Suprapubic skin (tissue), 4 donors: ENCODE data around the gene CANT1. TPM values are rescaled to one million over a fixed set of nuclear protein-coding genes. Genes with fewer than 3 reads are reported as not detected.

Experiments
- DNase-seq, 2 donors: peaks; one replicate each; pipeline ENCODE4 v3.0.0-alpha.2; 2019; ENCODE audit warnings: low spot score in 2 of 2
- H3K27ac ChIP-seq: fragments of 200-600 bp; sonication (generic); one replicate; pipeline ENCODE4 v1.5.1; 2019
- H3K27me3 ChIP-seq: fragments of 200-600 bp; sonication (generic); one replicate; pipeline ENCODE4 v1.5.1; 2019
- H3K36me3 ChIP-seq: fragments of 200-600 bp; sonication (generic); one replicate; pipeline ENCODE4 v1.5.1; 2019
- H3K4me1 ChIP-seq: fragments of 200-600 bp; sonication (generic); one replicate; pipeline ENCODE4 v1.5.1; 2019
- H3K4me3 ChIP-seq: fragments of 200-600 bp; sonication (generic); one replicate; pipeline ENCODE4 v1.5.1; 2019; ENCODE audit warnings: mild to moderate bottlenecking
- H3K9me3 ChIP-seq: fragments of 200-600 bp; sonication (generic); one replicate; pipeline ENCODE4 v1.5.1; 2019
- CTCF ChIP-seq, 2 donors: fragments of 200-600 bp in 1 of 2; fragments of 450-650 bp in 1 of 2; sonication (generic) in 1 of 2; IDR thresholded peaks; one replicate each; pipeline ENCODE4 v1.5.1; 2016 to 2019; ENCODE audit warnings: antibody characterized with exemption in 2 of 2, mild to moderate bottlenecking in 1 of 2, moderate library complexity in 1 of 2
- EP300 ChIP-seq: sonication (generic); formaldehyde crosslinking; IDR thresholded peaks from one replicate; pipeline ENCODE4 v1.6.1; 2017; ENCODE audit warnings: antibody characterized with exemption
- POLR2A ChIP-seq, 2 donors: fragments of 450-650 bp; IDR thresholded peaks; one replicate each; pipeline ENCODE4 v1.6.1; 2017; ENCODE audit warnings: antibody characterized with exemption in 2 of 2, mild to moderate bottlenecking in 2 of 2, moderate library complexity in 2 of 2
- POLR2AphosphoS5 ChIP-seq, 3 donors: sonication (generic); formaldehyde crosslinking; IDR thresholded peaks; one replicate each; pipeline ENCODE4 v1.6.1; 2017; ENCODE audit warnings: antibody characterized with exemption in 3 of 3
- WGBS: methylation state at CpG from one replicate; pipeline ENCODE4 v1.1.5; 2018; 5-methylcytosine and 5-hydroxymethylcytosine counted together
- total RNA-seq, 4 donors: library from RNA; depleted of rRNA; stranded (reverse); fragments of >200 nt; gene quantifications; one replicate each; pipeline ENCODE4 v1.1.0, GENCODE V29; 2016

CANT1 gene
- total RNA-seq, 4 donors from 2014 or later = 21.8 to 37.4 (median 30.1) TPM

DNA sequence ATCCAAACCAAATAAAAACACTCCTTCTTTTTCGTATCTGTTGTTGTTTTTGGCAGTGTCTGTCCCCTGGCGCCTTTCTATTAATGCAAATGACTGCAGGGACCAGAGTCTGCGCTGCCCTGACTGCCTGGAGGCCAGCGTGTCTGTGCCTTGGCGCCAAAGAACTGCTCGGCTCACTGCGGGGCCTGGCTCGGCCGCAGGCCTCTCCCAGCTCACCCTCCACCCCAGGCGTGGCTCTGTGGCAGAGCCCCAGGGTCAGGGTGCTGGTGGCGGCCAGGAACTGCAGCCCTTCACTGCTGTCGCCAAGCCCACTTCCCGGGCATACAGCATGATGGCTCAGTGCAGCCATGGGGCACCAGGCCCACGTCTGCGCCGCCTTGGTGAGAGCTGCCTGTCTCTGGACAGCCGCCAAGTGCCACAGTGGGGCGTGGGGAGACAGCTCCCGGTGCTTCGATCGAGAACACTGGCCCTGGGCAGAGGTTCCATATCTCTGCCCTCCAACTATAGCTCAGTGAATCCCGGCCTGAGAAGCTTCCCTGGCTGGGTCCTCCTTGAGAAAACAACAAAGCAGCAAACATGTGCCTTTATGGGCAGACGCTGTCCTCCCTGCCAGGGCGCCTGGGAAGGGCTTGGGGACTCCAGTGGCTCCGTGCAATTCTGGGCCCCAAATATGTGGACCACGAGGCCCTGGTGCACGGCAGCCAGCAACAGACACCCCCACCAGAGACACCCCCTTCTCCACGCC, 11.1 kb downstream of the CANT1 start:
- no peak overlapping the region for H3K4me3 ChIP-seq
- TF ChIP-seq EP300 (no peak), CTCF (IDR thresholded peaks at IDR 0.05) (no peak)
- peaks cover 36% of the 10 kb centered on the region for H3K4me1 ChIP-seq
- H3K27ac ChIP-seq = peak overlapping the region; percentile 42
- DNase-seq = peak; percentile 73 to 85
- peaks cover 42% of the 10 kb centered on the region for H3K36me3 ChIP-seq
- no peaks in the 10 kb centered on the region for H3K9me3 ChIP-seq
- WGBS = 56% methylated on average over 13 of the region's 28 CpGs
- H3K27me3 ChIP-seq = no peaks in the 10 kb centered on the region

- Histone ChIP-seq H3K36me3 (peaks cover 46% of the 10 kb centered on the region), H3K4me1 (peaks cover 39% of the 10 kb centered on the region), H3K27ac (peak overlapping the region; percentile 42), H3K9me3 (no peaks in the 10 kb centered on the region), H3K27me3 (no peaks in the 10 kb centered on the region), H3K4me3 (no peak overlapping the region)
- 67% methylated on average over 6 of the region's 6 CpGs for WGBS
- peak; percentile 32 to 45 for DNase-seq
- TF ChIP-seq POLR2AphosphoS5 (IDR thresholded peaks at IDR 0.05) (no peak), POLR2A (IDR thresholded peaks at IDR 0.05) (no peak), CTCF (IDR thresholded peaks at IDR 0.05) (no peak), EP300 (no peak)
Measured at GRCh38 chr17:78997881-78998280, 11.7 kb downstream of the CANT1 start.

GRCh38 chr17:78997231-78997741, 12.3 kb downstream of the CANT1 start:
- no peak for TF ChIP-seq POLR2AphosphoS5 (IDR thresholded peaks at IDR 0.05)
- no peak for TF ChIP-seq CTCF (IDR thresholded peaks at IDR 0.05)
- TF ChIP-seq EP300 = no peak
- TF ChIP-seq POLR2A (IDR thresholded peaks at IDR 0.05) = no peak
- 82% methylated on average over 23 of the region's 27 CpGs for WGBS
- peak; percentile 59 to 61 for DNase-seq

GRCh38 chr17:78996781-78997201, 12.8 kb downstream of the CANT1 start:
- peak in 1 of 2 donors; percentile 64 for DNase-seq
- H3K27ac ChIP-seq = peak overlapping the region; percentile 31
- H3K27me3 ChIP-seq = no peaks in the 10 kb centered on the region
- H3K36me3 ChIP-seq = peaks cover 54% of the 10 kb centered on the region
- H3K9me3 ChIP-seq = no peaks in the 10 kb centered on the region
- no peak overlapping the region for H3K4me3 ChIP-seq
- TF ChIP-seq POLR2A (IDR thresholded peaks at IDR 0.05) = no peak
- no peak for TF ChIP-seq CTCF (IDR thresholded peaks at IDR 0.05)
- 91% methylated on average over 16 of the region's 16 CpGs for WGBS
- H3K4me1 ChIP-seq = peaks cover 39% of the 10 kb centered on the region

More at GRCh38 chr17:78997231-78997741, 12.3 kb downstream of the CANT1 start:
- peaks cover 49% of the 10 kb centered on the region for H3K36me3 ChIP-seq
- H3K9me3 ChIP-seq = no peaks in the 10 kb centered on the region
- no peak overlapping the region for H3K27ac ChIP-seq
- no peak overlapping the region for H3K4me3 ChIP-seq
- H3K27me3 ChIP-seq = no peaks in the 10 kb centered on the region
- H3K4me1 ChIP-seq = peaks cover 39% of the 10 kb centered on the region

DNA sequence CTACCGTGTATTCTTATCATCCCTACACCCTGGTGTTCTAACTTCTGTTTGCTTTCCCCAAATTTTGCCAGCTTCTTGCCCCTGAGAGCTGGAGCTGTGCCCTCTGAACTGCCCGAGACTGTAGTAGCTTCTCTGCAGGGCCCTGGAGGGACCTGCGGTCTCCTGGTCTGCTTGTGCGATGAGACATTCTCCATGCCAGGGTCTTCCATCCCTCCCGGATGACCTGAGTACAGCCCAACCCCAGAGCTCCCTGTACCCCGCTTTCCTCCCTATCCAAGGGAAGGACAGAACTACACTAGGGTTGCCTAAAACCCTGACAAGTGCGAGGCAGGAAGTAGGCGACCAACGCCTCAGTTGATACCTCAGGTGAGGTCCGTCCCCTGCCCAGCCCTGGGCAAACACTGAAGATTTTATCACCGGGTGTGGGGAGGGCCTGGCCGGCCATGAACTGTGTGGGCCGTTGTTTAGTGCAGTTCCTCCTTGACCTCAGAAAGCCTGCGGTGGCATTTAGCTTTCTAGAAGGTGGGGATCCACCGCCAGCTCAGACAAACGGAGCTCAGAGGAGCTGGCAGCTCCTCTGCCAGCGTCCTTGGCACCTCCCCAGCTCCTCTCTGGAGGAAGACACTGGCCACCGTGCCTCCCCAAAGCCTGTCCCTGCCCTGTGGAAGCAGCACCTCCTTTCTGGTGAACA, 13.7 kb downstream of the CANT1 start:
- WGBS = 58% methylated on average over 14 of the region's 18 CpGs
- TF ChIP-seq CTCF (IDR thresholded peaks at IDR 0.05) (no peak), POLR2A (IDR thresholded peaks at IDR 0.05) (no peak), POLR2AphosphoS5 (IDR thresholded peaks at IDR 0.05) (no peak), EP300 (no peak)
- peaks cover 63% of the 10 kb centered on the region for H3K36me3 ChIP-seq
- H3K27ac ChIP-seq = peak overlapping the region; percentile 31
- no peaks in the 10 kb centered on the region for H3K27me3 ChIP-seq
- no peaks in the 10 kb centered on the region for H3K9me3 ChIP-seq
- H3K4me1 ChIP-seq = peaks cover 39% of the 10 kb centered on the region
- DNase-seq = peak; percentile 57 to 67
- H3K4me3 ChIP-seq = no peak overlapping the region
